ENCODE data around the gene HEXIM1.

Gene HEXIM1, protein sequence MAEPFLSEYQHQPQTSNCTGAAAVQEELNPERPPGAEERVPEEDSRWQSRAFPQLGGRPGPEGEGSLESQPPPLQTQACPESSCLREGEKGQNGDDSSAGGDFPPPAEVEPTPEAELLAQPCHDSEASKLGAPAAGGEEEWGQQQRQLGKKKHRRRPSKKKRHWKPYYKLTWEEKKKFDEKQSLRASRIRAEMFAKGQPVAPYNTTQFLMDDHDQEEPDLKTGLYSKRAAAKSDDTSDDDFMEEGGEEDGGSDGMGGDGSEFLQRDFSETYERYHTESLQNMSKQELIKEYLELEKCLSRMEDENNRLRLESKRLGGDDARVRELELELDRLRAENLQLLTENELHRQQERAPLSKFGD

GRCh38 chr17:45148183-45149036, at the start of gene HEXIM1:
Gene HEXIM1 (plus strand): TSS chr17:45148475. CDS start chr17:45149191, 716 bp downstream.
- peak; percentile 100 for DNase-seq

GRCh38 chr17:45098869-45099616, 49.2 kb upstream of the HEXIM1 start:
- peak; percentile 76 to 89 (median 82) for DNase-seq

GRCh38 chr17:45101546-45101882, 46.8 kb upstream of the HEXIM1 start:
- no peak for DNase-seq

DNA sequence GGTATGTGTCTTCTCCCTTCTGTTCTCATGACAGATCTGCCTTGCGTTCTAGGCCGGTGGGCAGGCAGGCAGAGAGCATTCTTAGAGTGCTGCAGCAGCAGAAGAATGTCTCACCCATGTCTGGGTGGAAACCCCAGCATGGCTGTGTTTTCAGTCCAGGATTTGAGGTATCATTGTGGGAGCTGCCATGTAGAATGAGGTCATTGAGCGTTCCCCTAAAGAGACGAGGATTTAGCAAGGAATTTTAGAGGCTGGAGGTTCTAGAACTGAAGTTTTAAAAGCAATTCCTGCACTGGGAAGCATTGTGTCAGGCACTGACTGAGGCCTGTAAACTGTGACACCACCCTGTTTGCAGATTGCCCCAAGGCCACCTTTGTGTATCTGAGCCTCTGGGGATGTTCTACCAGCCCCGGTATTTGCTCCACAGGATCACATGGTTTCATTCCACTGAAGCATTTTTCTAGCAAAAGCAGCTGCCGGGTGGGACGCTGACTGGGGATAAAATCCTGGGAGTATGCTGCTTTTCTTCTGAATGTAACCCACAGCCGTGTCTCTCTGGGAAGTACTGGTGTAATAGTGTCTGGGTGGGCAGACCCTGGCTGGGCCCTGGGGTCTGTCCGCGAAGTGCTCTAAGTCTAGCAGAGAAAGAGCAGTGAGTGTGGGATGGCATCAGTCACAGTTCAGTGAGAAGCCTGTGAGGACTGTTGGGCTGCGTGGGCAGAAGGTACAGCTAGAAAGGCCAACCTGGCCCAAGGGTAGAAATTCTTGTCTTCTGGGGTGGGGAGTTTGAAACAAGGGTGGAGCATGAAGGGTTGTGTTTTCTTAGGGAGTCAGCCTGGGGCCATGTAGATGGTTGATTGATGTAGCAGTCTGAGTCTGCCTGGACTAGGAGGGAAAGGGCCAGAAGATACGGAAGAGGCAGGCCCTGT, 46.1 kb upstream of the HEXIM1 start:
- no peak for DNase-seq

DNA sequence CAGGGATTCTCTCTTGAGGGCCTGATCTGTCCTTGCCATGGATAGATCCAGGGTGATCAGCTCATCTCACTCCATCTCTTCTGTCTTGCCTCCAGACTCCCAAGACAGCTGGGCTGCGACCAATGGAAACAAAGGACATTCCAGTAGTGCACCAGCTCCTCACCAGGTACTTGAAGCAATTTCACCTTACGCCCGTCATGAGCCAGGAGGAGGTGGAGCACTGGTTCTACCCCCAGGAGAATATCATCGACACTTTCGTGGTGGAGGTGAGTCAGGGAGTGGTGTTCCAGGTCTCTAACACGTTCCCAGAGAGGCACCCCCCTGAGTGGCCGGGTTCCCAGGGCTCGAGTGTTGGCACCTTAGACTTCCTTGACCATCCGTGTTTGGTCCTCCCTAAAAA, 45.4 kb upstream of the HEXIM1 start:
- DNase-seq, result no peak

DNA sequence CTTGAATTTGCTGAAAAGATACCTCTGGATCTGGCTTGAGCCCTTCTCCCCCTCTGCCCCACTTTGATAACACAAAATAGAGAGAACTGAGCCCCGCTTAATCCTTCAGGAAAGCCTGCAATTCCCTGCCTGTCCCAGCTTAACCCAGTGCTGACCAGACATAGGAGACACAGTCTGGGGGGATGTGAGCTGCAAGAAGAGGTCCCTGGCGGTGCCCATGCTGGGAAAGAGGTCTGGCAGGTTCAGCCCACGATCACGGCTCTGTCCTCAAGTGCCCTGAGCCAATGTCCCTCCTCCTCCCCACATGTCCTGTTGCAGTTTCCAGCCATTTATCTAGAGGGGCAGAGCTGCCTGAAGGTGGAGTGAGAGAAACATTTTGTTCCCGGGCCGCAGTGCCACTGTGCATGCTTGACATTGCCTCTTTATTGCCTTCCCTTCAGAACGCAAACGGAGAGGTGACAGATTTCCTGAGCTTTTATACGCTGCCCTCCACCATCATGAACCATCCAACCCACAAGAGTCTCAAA, 44.9 kb upstream of the HEXIM1 start:
- DNase-seq, result no peak

DNA sequence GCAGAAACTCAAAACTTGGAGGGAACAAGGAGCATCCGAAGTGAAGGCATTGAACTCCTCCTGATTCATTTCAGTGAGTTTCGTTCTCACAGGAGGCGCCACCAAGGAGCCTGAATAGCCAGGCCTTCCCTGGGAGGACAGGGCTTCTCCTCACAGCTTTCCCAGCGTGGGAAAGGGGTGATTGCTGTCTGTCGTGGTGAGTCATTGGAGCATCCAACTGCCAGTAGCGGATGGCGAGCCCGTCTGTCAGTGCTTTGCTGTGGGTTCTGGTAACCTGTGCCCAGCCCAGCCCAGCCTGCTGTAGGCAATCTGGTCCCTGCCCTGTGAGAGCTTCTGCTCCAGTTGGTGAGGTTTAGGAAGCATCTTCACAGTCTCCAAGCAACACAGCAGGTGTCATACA, 44.2 kb upstream of the HEXIM1 start:
- no peak for DNase-seq

GRCh38 chr17:45104497-45104896, 43.8 kb upstream of the HEXIM1 start:
- no peak for DNase-seq

DNA sequence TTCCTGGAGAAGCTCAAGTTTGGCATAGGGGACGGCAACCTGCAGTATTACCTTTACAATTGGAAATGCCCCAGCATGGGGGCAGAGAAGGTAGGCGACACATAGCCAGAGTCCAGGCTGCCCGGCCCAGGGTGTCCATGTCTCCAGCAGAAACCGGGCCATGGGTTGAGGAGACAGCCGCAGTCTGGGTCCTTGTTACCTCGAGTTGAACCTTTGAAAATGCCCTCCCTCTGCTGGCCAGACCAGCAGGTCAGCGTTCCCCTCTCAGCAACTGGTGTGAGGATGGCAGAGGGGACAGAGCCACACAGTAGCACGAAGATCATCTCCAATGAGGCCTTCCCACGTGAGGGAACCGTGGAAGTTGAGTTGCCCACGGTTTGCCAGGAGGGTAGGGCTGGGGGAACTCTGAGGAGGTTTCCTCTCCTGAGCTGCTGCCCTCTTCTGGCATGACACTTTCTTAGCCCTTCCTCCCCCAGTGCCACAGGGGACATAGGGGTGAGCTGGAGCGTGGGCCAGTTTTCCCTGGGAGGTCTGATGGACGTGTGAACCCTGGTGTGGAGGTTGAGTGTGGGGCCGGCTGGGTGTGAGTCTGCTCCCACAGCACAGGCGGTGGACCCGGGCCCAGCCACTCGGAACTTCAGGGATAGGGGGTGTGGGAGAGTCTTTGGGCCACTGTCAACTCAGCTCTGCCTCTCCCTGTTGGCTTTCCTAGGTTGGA, 43.2 kb upstream of the HEXIM1 start:
- no peak for DNase-seq

- no peak for DNase-seq
These were observed 42.2 kb upstream of the HEXIM1 start for GRCh38 chr17:45106096-45106495.

DNA sequence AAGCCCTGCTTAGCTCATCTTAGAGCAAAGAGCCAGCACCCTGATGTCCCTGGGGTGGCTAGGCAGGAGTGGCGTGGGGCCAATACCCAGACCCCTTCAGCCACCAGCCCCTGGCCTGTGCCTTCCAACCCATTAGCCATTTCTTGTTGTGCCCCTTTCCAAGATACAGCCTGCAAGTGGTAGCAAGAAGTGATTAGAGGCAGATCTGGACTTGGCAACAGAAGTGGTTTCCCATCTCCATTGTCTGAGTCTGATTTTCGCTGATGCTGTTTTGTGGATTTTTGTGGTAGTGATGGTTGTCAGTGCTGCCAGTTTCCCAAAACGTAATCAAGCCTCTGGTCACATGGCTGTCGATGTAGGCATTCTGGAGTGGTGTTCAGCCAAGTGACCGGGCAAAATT, 41.7 kb upstream of the HEXIM1 start:
- DNase-seq, result no peak

GRCh38 chr17:45107293-45108010, 40.8 kb upstream of the HEXIM1 start:
- DNase-seq, result no peak

GRCh38 chr17:45108051-45108450, 40.2 kb upstream of the HEXIM1 start:
- DNase-seq, result no peak

DNA sequence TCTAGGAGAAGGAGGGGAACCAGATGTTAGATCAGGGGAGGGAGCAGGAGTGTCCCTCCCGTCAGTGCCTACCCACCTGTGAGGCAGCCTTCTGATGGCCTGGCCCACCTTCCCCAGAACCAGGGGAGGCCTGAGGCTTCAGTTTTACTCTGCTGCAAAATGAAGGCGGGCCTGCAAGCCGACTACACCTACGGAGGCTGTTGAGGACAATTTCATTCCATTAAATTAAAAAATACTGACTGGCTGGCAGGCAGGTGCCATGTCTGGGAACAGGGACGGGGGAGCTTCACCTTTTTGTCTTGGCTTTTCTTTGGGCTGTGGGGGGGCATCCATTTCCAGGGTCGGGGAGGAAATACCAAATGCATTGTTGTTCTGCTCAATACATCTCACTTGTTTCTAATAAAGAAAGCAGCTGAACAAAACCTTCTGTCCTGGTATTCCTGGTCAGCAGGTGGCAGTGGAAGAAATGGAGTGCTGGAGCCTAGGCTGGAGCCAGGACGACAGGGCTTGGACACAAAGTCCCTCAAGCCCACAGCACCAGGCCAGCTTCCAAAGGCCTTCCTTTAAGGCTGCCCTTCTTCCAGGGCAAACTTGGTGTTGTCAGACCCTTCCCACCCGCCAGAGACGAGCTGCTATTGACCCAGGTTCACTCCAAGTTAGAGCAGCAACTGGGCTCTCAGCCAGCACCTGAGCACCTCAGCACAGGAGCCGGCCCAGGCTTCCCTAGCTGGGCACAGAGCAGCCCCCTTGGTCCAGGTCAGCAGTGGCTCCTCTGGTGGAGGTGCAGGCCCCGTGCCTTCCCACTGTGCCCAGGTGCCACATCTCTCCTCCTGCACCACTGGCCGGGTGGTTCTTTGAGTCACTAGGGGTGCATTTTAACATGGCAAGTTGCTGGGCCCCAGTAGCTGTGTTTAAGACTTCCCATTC, 39.4 kb upstream of the HEXIM1 start:
- DNase-seq, result no peak

GRCh38 chr17:45110676-45111611, 37.3 kb upstream of the HEXIM1 start:
- DNase-seq, result no peak

DNA sequence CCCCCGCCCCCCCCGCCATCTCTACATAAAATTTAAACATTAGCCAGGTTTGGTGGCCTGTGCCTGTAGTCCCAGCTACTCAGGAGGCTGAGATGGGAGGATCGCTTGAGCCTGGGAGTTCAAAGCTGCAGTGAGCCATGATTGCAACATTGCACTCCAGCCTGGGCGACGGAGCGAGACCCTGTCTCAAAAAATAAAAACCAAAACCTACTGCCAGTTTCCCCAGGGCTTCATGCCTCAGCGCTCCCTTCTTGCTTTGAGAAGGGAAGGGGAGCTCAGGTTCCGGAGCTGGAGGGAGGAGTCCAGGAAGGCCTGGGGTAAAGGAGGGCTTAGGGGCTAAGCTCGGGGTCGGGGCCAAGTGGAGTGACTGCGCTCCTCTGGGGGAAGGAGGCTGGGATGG, 36.4 kb upstream of the HEXIM1 start:
- no peak for DNase-seq

DNA sequence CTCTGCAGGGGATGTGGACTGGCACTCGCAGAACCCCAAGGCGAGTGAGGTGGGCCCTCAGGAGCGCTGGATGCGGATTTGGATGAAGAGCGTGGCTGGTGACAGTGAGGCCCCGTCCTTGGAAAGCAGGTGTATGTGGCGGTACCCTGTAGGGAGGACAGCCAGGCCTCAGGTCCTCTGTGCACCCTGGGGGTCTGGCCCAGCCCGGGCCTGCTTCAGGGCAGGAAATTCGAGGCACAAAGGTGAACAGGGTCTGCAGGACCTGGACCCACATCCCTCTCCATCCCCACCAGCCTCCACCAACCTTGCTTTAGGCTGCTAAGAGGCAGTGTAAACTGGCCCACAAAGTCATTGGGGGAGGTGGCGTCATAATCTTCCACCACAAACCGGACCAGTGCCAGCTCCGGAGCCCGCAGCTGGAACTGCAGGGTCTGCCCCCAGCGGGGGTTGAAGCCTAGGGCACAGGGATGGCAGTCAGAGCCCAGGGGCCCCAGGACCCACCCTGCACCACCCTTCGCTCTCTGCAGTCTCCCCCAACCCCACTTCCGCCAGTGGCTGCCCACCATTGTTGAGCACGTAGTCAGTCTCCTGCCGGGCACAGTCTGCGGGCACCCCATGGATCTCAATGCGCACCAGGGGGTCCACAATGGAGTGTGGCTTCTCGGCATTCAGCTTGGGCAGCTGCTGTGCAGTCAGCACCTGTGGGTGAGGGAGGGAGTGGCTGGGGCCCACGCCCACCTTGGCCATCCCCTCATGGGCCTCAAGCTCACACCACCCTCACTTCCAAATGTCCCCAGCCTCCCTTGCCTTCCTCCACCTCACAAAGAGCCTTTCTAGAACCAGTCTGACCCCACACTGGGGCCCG, 35.5 kb upstream of the HEXIM1 start:
- no peak for DNase-seq

DNA sequence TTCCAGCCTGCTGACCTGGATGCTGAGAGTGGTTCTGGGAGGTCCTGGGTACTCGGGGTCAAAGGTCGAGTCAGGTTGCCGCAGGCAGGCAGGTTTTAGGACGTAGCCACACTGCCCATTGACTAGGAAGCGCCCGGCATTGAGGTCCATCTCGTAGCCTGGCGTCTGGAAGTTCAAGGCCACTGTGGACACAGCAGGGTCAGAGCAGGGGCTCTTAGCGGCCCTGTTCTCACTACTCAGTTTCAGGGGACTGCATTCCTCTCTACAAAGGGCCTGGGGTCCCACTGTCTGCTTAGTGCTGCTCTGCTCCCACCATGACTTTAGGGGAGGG, 34.9 kb upstream of the HEXIM1 start:
- DNase-seq, result no peak

Measured in suppressor macrophage treated with lipopolysaccharide for 1 hour (primary cell).